H1 (cell line): ENCODE data around the gene S100A4. TPM values are rescaled to one million over a fixed set of nuclear protein-coding genes. Genes with fewer than 3 reads are reported as not detected.

Experiments
- CTCF ChIA-PET: fragments of 300-600 bp; sonication (Branson Sonifier 250); formaldehyde crosslinking; loops from one replicate; lab custom pipeline; 2021; ENCODE audit not compliant: partially characterized antibody; lab: Charles Lee
- POLR2A ChIA-PET: fragments of 300-600 bp; sonication (Branson Sonifier 250); formaldehyde crosslinking; loops from one replicate; lab custom pipeline; 2021; ENCODE audit warnings: inconsistent platforms; ENCODE audit not compliant: partially characterized antibody; lab: Charles Lee
- DNase-seq, 2 experiments: peaks; one replicate each; pipeline versions ENCODE4 v3.0.0 to v3.0.0-alpha.2; 2010 to 2022; ENCODE audit warnings: low spot score in 2 of 2, low read depth in 1 of 2, mixed read lengths in 1 of 2
- FAIRE-seq: peaks from 2 replicates; lab custom pipeline; 2011; peaks lifted over from hg19 to GRCh38; lab: Jason Lieb, UNC
- H2AFZ ChIP-seq: 2 replicates; pipeline ENCODE4 v1.8.1; 2012; ENCODE audit warnings: low read length, inconsistent platforms
- H2AK5ac ChIP-seq: 2 replicates; pipeline ENCODE4 v1.6.1; 2013; ENCODE audit warnings: low read depth, low read length
- H2BK120ac ChIP-seq: replicated peaks from 2 replicates; pipeline ENCODE3; 2013; ENCODE audit warnings: low read depth, low read length, inconsistent platforms
- H2BK12ac ChIP-seq: 2 replicates; pipeline ENCODE4 v1.6.1; 2013; ENCODE audit warnings: low read depth, low read length
- H2BK15ac ChIP-seq: 2 replicates; pipeline ENCODE4 v1.6.1; 2013; ENCODE audit warnings: low read length
- H2BK20ac ChIP-seq: 2 replicates; pipeline ENCODE4 v1.6.1; 2013; ENCODE audit warnings: low read length
- H2BK5ac ChIP-seq: 2 replicates; pipeline ENCODE4 v1.6.1; 2013; ENCODE audit warnings: low read depth, low read length
- H3K14ac ChIP-seq: 2 replicates; pipeline ENCODE4 v1.6.1; 2013; ENCODE audit warnings: inconsistent platforms; ENCODE audit not compliant: insufficient read length
- H3K18ac ChIP-seq: 2 replicates; pipeline ENCODE4 v1.6.1; 2013; ENCODE audit warnings: low read length; ENCODE audit errors: extremely low read depth
- H3K23ac ChIP-seq: 2 replicates; pipeline ENCODE4 v1.6.1; 2013; ENCODE audit warnings: inconsistent platforms; ENCODE audit not compliant: insufficient read length
- H3K23me2 ChIP-seq: 2 replicates; pipeline ENCODE4 v1.6.1; 2013; ENCODE audit warnings: low read depth, low read length
- H3K27ac ChIP-seq: 2 replicates; pipeline ENCODE4 v1.6.1; 2011; ENCODE audit warnings: low read depth, low read length, inconsistent platforms
- H3K27me3 ChIP-seq, 4 experiments: replicated peaks in 1 of 4; 1 replicate in 1 of 4; 2 replicates in 3 of 4; pipeline versions ENCODE4 v1.6.1 to v1.8.1; 2011 to 2013; ENCODE audit warnings: low read length in 3 of 4, mild to moderate bottlenecking in 3 of 4, inconsistent platforms in 2 of 4, mixed read lengths in 2 of 4, moderate library complexity in 1 of 4; ENCODE audit not compliant: control insufficient read depth in 3 of 4, insufficient read depth in 3 of 4; ENCODE audit errors: extremely low read depth in 1 of 4
- H3K36me3 ChIP-seq, 4 experiments: 2 replicates each; pipeline versions ENCODE4 v1.6.1 to v1.8.1; 2011 to 2013; ENCODE audit warnings: mild to moderate bottlenecking in 4 of 4, low read length in 3 of 4, moderate library complexity in 2 of 4, control low read depth in 1 of 4, inconsistent platforms in 1 of 4; ENCODE audit not compliant: insufficient read depth in 4 of 4, control insufficient read depth in 2 of 4
- H3K4ac ChIP-seq: replicated peaks from 2 replicates; pipeline ENCODE3; 2013; ENCODE audit warnings: low read length, low read depth, mixed read lengths, inconsistent platforms; ENCODE audit not compliant: insufficient read length
- H3K4me1 ChIP-seq, 4 experiments: replicated peaks in 1 of 4; 1 replicate in 1 of 4; 2 replicates in 3 of 4; pipeline versions ENCODE4 v1.6.1 to v1.8.1; 2011 to 2013; ENCODE audit warnings: low read length in 3 of 4, inconsistent platforms in 2 of 4, mixed read lengths in 1 of 4; ENCODE audit not compliant: insufficient read depth in 4 of 4, control insufficient read depth in 3 of 4
- H3K4me2 ChIP-seq, 2 experiments: 2 replicates each; pipeline versions ENCODE4 v1.6.1 to v1.8.1; 2011 to 2013; ENCODE audit warnings: low read depth in 2 of 2, low read length in 2 of 2, control low read depth in 1 of 2, inconsistent platforms in 1 of 2, mild to moderate bottlenecking in 1 of 2; ENCODE audit not compliant: insufficient read depth in 1 of 2
- H3K4me3 ChIP-seq, 4 experiments: fragments of 200-600, 300-600 bp in 1 of 4; sonication (generic), shearing (Covaris generic), sonication (Bioruptor Twin) in 1 of 4; 2 replicates each; pipeline versions ENCODE4 v1.5.1 to v1.8.1; 2011 to 2016; ENCODE audit warnings: low read length in 4 of 4, low read depth in 3 of 4, control low read depth in 2 of 4, inconsistent platforms in 2 of 4, mild to moderate bottlenecking in 2 of 4, mixed read lengths in 1 of 4, moderate library complexity in 1 of 4; ENCODE audit not compliant: insufficient read depth in 2 of 4; ENCODE audit errors: extremely low read depth in 1 of 4
- H3K56ac ChIP-seq: replicated peaks from 2 replicates; pipeline ENCODE3; 2013; ENCODE audit warnings: low read depth, mild to moderate bottlenecking, mixed read lengths, low read length, inconsistent platforms; ENCODE audit not compliant: insufficient read length
- H3K79me1 ChIP-seq: 2 replicates; pipeline ENCODE4 v1.6.1; 2013; ENCODE audit warnings: low read depth, low read length, control low read depth
- H3K79me2 ChIP-seq, 2 experiments: 2 replicates each; pipeline versions ENCODE4 v1.6.1 to v1.8.1; 2012 to 2013; ENCODE audit warnings: low read length in 2 of 2, mild to moderate bottlenecking in 2 of 2, inconsistent platforms in 1 of 2; ENCODE audit not compliant: insufficient read depth in 2 of 2, control insufficient read depth in 1 of 2
- H3K9ac ChIP-seq, 4 experiments: replicated peaks in 1 of 4; 1 replicate in 1 of 4; 2 replicates in 3 of 4; pipeline versions ENCODE4 v1.6.1 to v1.8.1; 2011 to 2013; ENCODE audit warnings: low read depth in 3 of 4, low read length in 3 of 4, control low read depth in 2 of 4, mild to moderate bottlenecking in 2 of 4, moderate library complexity in 2 of 4, inconsistent platforms in 1 of 4; ENCODE audit errors: extremely low read depth in 1 of 4
- H3K9me3 ChIP-seq, 2 experiments: 2 replicates each; pipeline versions ENCODE4 v1.6.1 to v1.8.1; 2012 to 2013; ENCODE audit warnings: mild to moderate bottlenecking in 2 of 2, moderate library complexity in 2 of 2, control low read depth in 1 of 2, inconsistent platforms in 1 of 2, low read depth in 1 of 2, low read length in 1 of 2, mixed read lengths in 1 of 2; ENCODE audit not compliant: insufficient read depth in 2 of 2
- H4K20me1 ChIP-seq, 2 experiments: replicated peaks in 1 of 2; 2 replicates each; pipeline versions ENCODE3 to v1.8.1; 2011 to 2013; ENCODE audit warnings: inconsistent platforms in 2 of 2, low read length in 2 of 2, mild to moderate bottlenecking in 1 of 2; ENCODE audit not compliant: insufficient read depth in 2 of 2, control insufficient read depth in 1 of 2
- H4K5ac ChIP-seq: 2 replicates; pipeline ENCODE4 v1.6.1; 2013; ENCODE audit warnings: low read length, low read depth, mixed read lengths, inconsistent platforms; ENCODE audit not compliant: insufficient read length
- H4K8ac ChIP-seq: 2 replicates; pipeline ENCODE4 v1.8.0; 2013; ENCODE audit warnings: mild to moderate bottlenecking, moderate library complexity, low read length, inconsistent platforms; ENCODE audit not compliant: insufficient read depth; ENCODE audit errors: extremely low read depth
- H4K91ac ChIP-seq: replicated peaks from 2 replicates; pipeline ENCODE3; 2013; ENCODE audit warnings: low read length, mixed read lengths, inconsistent platforms; ENCODE audit not compliant: insufficient read length
- HDAC2 ChIP-seq, 2 experiments: fragments of 300-600 bp in 1 of 2; sonication (generic) in 1 of 2; IDR thresholded peaks; 2 replicates each; pipeline ENCODE4 v1.6.1; 2011 to 2012; ENCODE audit warnings: low read depth in 2 of 2, low read length in 2 of 2, mild to moderate bottlenecking in 2 of 2, moderate library complexity in 2 of 2, borderline replicate concordance in 1 of 2, inconsistent platforms in 1 of 2
- NANOG ChIP-seq: IDR thresholded peaks from 2 replicates; pipeline ENCODE4 v1.6.1; 2011; ENCODE audit warnings: low read length, low read depth, mild to moderate bottlenecking, inconsistent platforms; ENCODE audit not compliant: insufficient read depth, poor library complexity, severe bottlenecking
- TAF1 ChIP-seq: IDR thresholded peaks from 2 replicates; pipeline ENCODE4 v1.6.1; 2011; ENCODE audit warnings: mild to moderate bottlenecking, low read depth, low read length
- TBP ChIP-seq: IDR thresholded peaks from 2 replicates; pipeline ENCODE4 v1.6.1; 2011; ENCODE audit warnings: low read depth, low read length, improper control_type of control experiment
- WGBS, 2 experiments: shearing (Covaris generic) in 1 of 2; methylation state at CpG; one replicate each; pipeline versions ENCODE4 v1.1.6 to v1.1.7; 2013 to 2015; ENCODE audit warnings: low lambda C conversion rate in 2 of 2, mixed read lengths in 2 of 2, inconsistent platforms in 1 of 2, low coverage in 1 of 2, missing lambda C conversion rate in 1 of 2; ENCODE audit not compliant: insufficient replicate concordance in 2 of 2, insufficient coverage in 1 of 2, insufficient read length in 1 of 2; ENCODE audit errors: extremely low coverage in 1 of 2, missing lambda C conversion rate in 1 of 2; 5-methylcytosine and 5-hydroxymethylcytosine counted together
- long read RNA-seq, 2 experiments: library from RNA in 1 of 2; library from capped mRNA in 1 of 2; stranded (forward); transcript quantifications; one replicate each; pipeline ENCODE4 v2.0.0, GENCODE V29; 2021; ENCODE audit warnings: inconsistent platforms in 1 of 2
- polyA minus RNA-seq, 3 experiments: library from RNA; depleted of rRNA, polyadenylated mRNA; stranded (reverse); fragments of >200 nt; gene quantifications; 1 replicate in 2 of 3; 2 replicates in 1 of 3; pipeline ENCODE4 v1.2.3, GENCODE V29; 2011
- polyA plus RNA-seq, 7 experiments: library from polyadenylated mRNA; depleted of rRNA in 3 of 7; stranded (reverse) in 5 of 7; unstranded in 2 of 7; fragments of >200 nt in 5 of 7; fragments of 200-250 nt in 2 of 7; gene quantifications; 1 replicate in 5 of 7; 2 replicates in 1 of 7; 4 replicates in 1 of 7; pipeline versions ENCODE4 v1.2.1 to v1.2.3, GENCODE V29; 2011 to 2013; ENCODE audit warnings: missing spikeins in 2 of 7, mixed read lengths in 2 of 7
- total RNA-seq: library from RNA; stranded (reverse); fragmentation: NEBNext Ultra II Directional; extraction: Animal tissue kit (Norgen Biotek cat#: 25700); gene quantifications from 2 replicates; pipeline ENCODE4 v1.2.1, GENCODE V29; 2021
- TF ChIP-seq, protein P1 (sequence below): IDR thresholded peaks from 2 replicates; pipeline ENCODE4 v1.6.1; 2012; ENCODE audit warnings: inconsistent platforms

S100A4 gene
- total RNA-seq (36.3 and 39.6 TPM in 2 replicates), polyA plus RNA-seq (2011; rRNA removed) (43.3 and 85.4 TPM in 2 replicates), polyA minus RNA-seq (2011; rRNA and poly(A)+ RNA removed) (13.4 and 13.9 TPM in 2 replicates)
- 48.1 TPM for polyA plus RNA-seq (2011; cell fraction: cytosol; rRNA removed)
- 16.4 TPM for polyA plus RNA-seq (2011; cell fraction: nucleus; rRNA removed)
- polyA plus RNA-seq (2012, experiment 1 of 2): 45.5 to 53.5 TPM (median 49.9 TPM) in 4 replicates
- 137 TPM for polyA plus RNA-seq (2012, experiment 2 of 2)
- polyA plus RNA-seq (2013, experiment 1 of 2): 70.2 TPM
- 68.2 TPM for polyA plus RNA-seq (2013, experiment 2 of 2)
- 9.5 TPM for polyA minus RNA-seq (2011; cell fraction: cytosol; rRNA and poly(A)+ RNA removed)
- polyA minus RNA-seq (2011; cell fraction: nucleus; rRNA and poly(A)+ RNA removed): 11.6 TPM
- long read RNA-seq, experiment 1, transcript S100A4-204 (3 exons, 600 nt): minor isoform, 13 of 34 reads
- long read RNA-seq, experiment 1, transcript S100A4-206 (2 exons, 755 nt): major isoform, 19 of 34 reads
- long read RNA-seq, experiment 1, partial matches to known transcripts: 2 of 34 reads
- long read RNA-seq, experiment 1, other reads (novel, unspliced or antisense): 0 of 34 reads
- long read RNA-seq, experiment 2: 0 reads

DNA sequence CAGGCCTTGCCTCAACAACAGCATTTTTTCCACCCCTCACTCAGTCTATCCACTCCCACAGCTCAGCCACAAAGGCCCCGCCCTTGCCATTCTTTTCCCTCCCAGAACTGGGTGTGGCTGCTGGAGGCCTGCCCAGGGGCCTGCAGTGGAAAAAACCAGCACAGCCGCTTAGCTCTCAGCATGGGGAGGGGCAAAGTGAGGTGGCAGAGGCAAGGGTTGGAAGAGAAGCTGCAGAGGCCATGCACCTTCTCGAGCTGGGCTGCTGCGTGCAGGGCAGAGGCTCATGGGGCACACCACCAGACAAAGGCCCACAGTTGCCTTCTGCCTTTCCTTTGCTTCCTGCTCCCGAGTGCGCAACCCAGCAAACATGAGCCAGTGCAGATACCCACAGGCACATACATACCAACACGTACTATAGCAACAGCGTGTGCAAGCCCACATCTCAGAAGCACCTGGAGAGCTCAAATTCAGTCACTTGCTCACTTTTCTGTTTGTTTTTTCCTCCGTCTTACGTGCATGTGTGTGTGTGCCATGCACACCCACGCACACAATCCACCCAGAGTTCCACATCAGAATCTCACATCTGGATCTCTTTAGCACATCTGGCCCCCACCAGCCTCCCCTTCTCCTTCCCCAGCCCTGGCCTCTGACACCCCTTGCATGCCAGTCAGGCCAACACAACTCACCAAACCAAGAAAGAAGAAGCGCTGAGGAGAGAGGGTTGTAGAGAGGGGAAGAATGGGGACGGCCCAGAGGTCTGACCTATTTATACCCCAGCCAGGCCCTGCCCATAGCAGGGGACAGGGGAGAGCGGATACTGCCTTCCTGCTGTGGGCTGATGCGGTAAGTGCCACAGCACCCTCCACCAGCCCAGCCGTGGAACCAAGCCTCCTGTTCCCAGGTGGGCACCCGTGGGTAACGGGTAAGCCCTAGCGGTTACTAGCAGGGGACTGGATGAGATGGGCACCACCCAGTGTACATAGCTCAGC, at the start of gene S100A4:
TSS of gene S100A4 (minus strand) at position 740 of the 989 bp plus-strand sequence. CDS start 1,012 bp downstream, outside the sequence.
- peak within 1 kb of the TSS in 1 of 4 experiments; percentile 15; a peak in 2 of 7 replicates for H3K9ac ChIP-seq
- H2BK20ac ChIP-seq: peak within 1 kb of the TSS; percentile 100
- peak within 1 kb of the TSS; percentile 59 for H4K5ac ChIP-seq
- DNase-seq: peak in 1 of 2 experiments; percentile 87
- ChIA-PET POLR2A (interaction anchor here (0.8 to 2.4 kb wide), 7 partner anchors 10 to 445 kb away, joined by 3 to 9 read pairs (median 6); partner anchors contain the start of genes RPS27, S100A13, S100A2 and S100A6), CTCF (interaction anchor here (0.7 to 12.9 kb wide), 19 partner anchors 7 to 192 kb away, joined by 3 to 165 read pairs (median 5); partner anchors contain the start of genes S100A1, S100A13, S100A5 and S100A6)
- H2BK15ac ChIP-seq: peak within 1 kb of the TSS; percentile 98
- peak within 1 kb of the TSS; percentile 17; the same call in 1 of the 2 replicates for H2AFZ ChIP-seq
- H2BK120ac ChIP-seq: peak within 1 kb of the TSS; percentile 93
- H3K4me2 ChIP-seq: peak within 1 kb of the TSS; percentile 46 to 60
- no peaks in the 10 kb centered on the region for H3K79me1 ChIP-seq
- H3K27ac ChIP-seq: peak within 1 kb of the TSS; percentile 55
- no peaks in the 10 kb centered on the region for H3K9me3 ChIP-seq
- no peaks in the 10 kb centered on the region; a peak in 2 of 7 replicates for H3K27me3 ChIP-seq
- H3K14ac ChIP-seq: no peak within 1 kb of the TSS
- peak within 1 kb of the TSS; percentile 99 for H2BK12ac ChIP-seq
- H3K4me3 ChIP-seq: peak within 1 kb of the TSS in 1 of 4 experiments; percentile 32; a peak in 2 of 8 replicates
- peak within 1 kb of the TSS; percentile 97 for H3K18ac ChIP-seq
- H3K23ac ChIP-seq: no peak within 1 kb of the TSS
- FAIRE-seq: no peak
- peak within 1 kb of the TSS; percentile 33 for H3K56ac ChIP-seq
- H4K91ac ChIP-seq: peak within 1 kb of the TSS; percentile 93
- H3K36me3 ChIP-seq: no peaks in the 10 kb centered on the region
- H2BK5ac ChIP-seq: peak within 1 kb of the TSS; percentile 98
- peaks cover 6% of the 10 kb centered on the region for H3K23me2 ChIP-seq
- no peaks in the 10 kb centered on the region for H3K79me2 ChIP-seq
- 56% methylated on average over 17 of the region's 19 CpGs; no CpG with 5 or more reads in 1 of the 2 experiments for WGBS, 2 experiments
- H2AK5ac ChIP-seq: peak within 1 kb of the TSS; percentile 87; the same call in 1 of the 2 replicates
- H3K4ac ChIP-seq: peak within 1 kb of the TSS; percentile 66
- no peaks in the 10 kb centered on the region for H4K20me1 ChIP-seq
- no peak within 1 kb of the TSS; the same call in 1 of the 2 replicates for H4K8ac ChIP-seq
- H3K4me1 ChIP-seq: peaks cover 4 to 35% (median 21%) of the 10 kb centered on the region in 4 experiments
- TF ChIP-seq TAF1: 0 out of 2 replicates have a peak, but pooled peaks have one; percentile 24
- TF ChIP-seq NANOG: no peak
- TF ChIP-seq, protein P1, sequence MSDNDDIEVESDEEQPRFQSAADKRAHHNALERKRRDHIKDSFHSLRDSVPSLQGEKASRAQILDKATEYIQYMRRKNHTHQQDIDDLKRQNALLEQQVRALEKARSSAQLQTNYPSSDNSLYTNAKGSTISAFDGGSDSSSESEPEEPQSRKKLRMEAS: 0 out of 2 replicates have a peak, but pooled peaks have one; percentile 10
- peak; percentile 26; the same call in 1 of the 2 replicates for TF ChIP-seq TBP
- no peak for TF ChIP-seq HDAC2 (IDR thresholded peaks at IDR 0.05; ENCODE audit: borderline replicate concordance in 1 of 2, low read depth in 2 of 2, low read length in 2 of 2)
